CD4-positive, alpha-beta T cell treated with Interleukin-17A for 1 hour (primary cell): ENCODE data around the gene MYO9B.
"Not testable (repeated sequence)": the region's sequence is repeated elsewhere in the genome, so short reads cannot be mapped to it uniquely, and the experiment has no call there.

Source experiments
- DNase-seq: peaks from one replicate; pipeline ENCODE4 v3.0.0-alpha.2; 2020

MYO9B gene

DNA sequence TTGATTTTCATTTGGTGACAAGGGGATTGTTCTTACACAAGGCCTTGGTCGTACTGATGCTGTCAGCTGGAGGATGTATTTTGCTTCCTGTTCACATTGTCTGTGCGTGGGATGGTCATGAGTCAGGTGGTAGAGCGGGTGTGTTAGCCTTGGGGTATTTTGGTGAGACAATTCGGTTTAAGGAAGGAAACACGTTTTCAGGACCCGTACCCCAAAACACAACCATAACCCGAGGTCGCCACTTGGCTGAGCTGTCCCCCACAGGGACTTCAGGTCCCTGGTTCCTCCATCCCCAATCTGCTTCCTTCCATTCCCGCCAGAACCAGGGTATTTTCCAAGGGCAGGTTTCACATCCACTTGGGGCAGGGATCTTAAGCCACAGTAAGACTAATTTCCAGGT, 15.0 kb downstream of the MYO9B start:
- DNase-seq: peak; percentile 25

GRCh38 chr19:17091758-17092333, 16.3 kb downstream of the MYO9B start:
- DNase-seq: no peak

- no peak for DNase-seq
These were observed 17.1 kb downstream of the MYO9B start for GRCh38 chr19:17092696-17093095.

- not testable (repeated sequence) for DNase-seq
These were observed 19.1 kb downstream of the MYO9B start for GRCh38 chr19:17094694-17095093.

DNA sequence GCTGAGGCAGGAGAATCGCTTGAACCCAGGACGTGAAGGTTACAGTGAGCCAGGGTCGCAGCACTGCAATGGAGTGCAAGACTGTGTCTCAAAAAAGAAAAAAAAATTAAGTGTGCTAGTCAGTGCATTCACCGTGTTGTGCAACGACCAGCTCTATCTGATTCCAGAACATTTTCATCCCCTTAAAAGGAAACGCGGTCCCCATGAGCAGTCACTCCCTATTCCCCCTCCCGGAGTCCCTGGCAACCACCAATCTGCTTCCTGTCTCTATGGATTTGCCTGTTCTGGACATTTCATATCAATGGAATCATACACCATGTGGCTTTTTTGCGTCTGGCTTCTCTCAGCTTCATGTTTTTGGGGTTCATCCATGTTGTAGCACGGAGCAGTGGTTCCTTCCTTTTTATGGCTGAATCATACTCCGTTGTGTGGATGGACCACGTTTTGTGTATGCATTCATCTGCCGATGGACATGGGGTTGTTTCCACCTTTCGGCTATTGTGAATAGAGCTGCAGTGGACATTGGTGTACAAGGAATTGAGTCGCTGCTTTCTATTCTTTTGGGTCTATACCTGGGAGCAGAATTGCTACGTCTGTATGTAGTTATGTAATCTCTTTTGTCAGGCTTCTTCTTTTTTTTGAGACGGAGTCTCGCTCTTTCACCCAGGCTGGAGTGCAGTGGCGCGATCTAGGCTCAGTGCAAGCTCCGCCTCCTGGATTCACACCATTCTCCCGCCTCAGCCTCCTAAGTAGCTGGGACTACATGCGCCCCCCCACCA, 19.8 kb downstream of the MYO9B start:
- no peak for DNase-seq

GRCh38 chr19:17097593-17098126, 22.1 kb downstream of the MYO9B start:
- no peak for DNase-seq

DNA sequence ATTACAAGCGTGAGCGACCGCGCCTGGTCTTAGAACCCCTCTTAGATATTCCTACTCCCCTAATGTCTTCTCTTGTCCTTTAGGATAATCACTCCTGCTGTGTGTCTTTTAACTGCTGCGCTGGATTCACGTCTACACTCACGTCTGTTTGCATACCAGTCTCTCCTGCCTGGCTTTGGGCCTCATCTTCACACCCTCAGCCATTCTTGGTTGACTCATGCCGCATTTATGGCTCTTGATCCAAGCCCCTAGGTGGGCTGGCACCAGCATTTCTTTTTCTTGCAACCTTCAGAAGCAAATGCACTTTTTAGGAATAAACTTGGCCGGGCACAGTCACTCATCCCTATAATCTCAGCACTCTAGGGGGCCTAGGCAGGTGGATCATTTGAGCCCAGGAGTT, 22.7 kb downstream of the MYO9B start:
- no peak for DNase-seq

- no peak for DNase-seq
These were observed 26.4 kb downstream of the MYO9B start for GRCh38 chr19:17101686-17102628.

DNA sequence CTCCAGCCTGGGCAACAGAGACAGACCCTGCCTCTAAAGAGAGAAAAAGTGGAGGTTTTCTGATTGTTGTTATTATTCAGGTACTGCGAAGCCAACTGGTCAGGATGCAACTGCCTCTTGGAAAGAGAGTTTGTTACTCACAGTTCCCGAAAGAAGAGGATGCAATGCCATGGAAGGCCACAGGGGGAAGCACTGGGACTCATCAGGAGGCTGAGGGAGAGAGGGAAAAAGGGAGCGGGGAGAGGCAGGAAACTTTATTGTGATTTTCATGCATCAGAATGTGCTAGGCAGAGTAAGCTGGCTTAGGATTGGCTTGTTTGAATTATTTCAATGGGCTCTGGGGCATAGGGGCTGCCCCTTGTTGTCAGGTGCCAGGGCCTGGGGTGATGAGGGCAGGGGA, 27.6 kb downstream of the MYO9B start:
- peak; percentile 18 for DNase-seq

DNA sequence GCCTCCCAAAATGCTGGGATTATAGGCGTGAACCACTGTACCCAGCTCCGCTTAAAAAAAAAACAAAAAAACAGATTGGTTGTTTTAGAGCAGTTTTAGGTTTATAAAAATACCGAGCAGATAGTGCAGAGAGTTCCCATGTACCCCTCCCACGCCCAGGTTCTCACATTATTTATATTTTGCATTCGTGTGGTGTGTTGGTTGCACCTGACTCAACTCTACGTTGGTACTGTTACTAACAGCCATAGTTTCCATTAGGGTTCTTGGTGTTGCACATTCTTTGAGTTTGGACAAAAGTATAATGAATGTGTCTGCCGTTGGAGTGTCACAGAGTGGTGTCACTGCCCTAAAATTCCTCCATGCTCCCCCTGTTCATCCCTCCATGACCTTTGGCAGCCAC, 29.1 kb downstream of the MYO9B start:
- DNase-seq: no peak

- DNase-seq: no peak
These were observed 30.0 kb downstream of the MYO9B start for GRCh38 chr19:17105556-17105955.

DNA sequence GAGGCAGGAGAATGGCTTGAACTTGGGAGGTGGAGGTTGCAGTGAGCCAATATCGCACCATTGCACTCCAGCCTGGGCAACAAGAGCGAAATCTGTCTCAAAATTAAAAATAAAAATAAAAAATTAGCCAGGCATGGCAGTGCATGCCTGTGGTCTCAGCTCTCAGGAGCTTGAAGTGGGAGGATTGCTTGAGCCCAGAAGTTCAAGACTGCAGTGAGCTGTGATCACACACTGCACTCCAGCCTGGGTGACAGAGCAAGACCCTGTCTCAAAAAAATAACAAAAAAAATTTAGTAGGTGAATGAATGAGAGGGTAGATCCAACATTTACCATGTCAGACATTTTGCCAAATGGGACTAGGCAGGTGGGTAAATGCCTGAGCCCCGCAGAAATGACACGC, 31.4 kb downstream of the MYO9B start:
- DNase-seq: not testable (repeated sequence)

DNA sequence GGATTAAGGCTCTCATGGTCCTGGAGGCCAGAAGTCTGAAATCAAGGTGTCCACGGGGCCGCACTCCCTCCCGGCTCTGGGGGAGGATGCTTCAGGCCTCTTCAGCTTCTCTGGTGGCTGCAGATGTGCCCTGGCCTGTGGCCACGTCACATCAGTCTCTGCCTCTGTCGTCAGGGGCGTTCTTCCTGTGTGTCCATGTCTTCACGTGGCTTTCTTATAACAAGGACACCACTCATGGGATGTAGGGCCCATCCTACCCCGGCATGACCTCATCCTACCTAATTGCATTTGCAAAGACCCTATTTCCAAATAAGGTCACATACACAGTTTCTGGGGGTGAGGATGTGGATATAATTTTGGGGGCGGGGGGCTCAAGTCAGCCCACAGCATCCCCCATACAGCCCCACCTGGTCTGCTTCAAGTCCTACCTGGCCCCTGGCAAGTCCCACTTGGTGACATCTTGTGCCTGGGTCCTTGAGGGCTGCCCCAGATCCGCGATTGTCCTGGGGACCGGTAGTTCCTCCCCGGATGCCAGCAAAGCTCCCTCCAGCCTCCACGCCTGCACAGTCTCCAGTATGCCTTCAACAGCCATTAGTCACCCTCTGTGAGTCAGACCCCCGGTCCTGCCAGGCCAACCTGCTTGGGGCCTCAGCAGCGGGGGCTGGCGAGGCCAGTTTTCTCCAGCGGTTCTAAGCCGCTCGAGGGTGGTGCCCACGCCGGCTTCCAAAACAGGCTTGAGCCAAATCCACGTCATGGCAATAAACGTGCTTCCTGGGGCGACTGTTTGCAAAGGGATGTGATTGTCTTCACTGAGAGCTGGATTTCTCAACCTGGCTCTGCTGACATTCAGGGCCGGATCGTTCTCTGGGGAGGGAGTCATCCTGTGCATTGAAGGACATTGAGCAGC, 32.2 kb downstream of the MYO9B start:
- DNase-seq: peak; percentile 5

GRCh38 chr19:17108453-17108784, 32.8 kb downstream of the MYO9B start:
- no peak for DNase-seq

- DNase-seq: no peak
These were observed 33.7 kb downstream of the MYO9B start for GRCh38 chr19:17109300-17109699.

DNA sequence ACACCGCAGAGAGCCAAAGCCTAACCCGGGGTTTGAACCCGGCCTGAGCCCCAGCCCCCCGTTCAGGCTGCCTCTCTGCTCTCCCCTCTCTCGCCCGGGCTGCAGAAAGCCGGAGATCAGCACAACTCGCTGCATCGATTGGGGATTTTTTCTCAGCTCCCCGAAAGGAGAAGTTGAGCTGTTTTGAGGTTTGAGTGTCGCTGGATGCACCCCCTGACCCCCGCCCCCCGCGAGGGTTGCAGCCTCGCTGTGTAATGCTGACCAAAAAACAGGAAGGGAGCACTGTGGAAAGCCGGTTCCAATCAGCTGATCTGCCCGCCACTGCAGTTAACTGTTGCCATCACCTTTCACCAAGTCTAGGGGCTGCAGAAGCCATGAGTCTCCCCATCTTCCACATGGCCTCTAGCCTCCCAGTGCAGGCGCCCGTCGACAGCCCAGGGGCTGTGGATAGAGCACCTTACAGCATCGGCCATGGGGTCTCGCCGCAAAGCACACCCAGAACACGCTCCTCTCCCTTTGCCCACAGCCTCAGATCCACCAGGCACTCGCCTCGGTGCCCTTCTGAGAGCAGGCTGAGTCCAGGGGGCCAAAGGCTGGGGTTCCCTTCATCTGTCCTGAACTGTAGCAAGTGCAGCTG, 34.5 kb downstream of the MYO9B start:
- DNase-seq: peak; percentile 32

DNA sequence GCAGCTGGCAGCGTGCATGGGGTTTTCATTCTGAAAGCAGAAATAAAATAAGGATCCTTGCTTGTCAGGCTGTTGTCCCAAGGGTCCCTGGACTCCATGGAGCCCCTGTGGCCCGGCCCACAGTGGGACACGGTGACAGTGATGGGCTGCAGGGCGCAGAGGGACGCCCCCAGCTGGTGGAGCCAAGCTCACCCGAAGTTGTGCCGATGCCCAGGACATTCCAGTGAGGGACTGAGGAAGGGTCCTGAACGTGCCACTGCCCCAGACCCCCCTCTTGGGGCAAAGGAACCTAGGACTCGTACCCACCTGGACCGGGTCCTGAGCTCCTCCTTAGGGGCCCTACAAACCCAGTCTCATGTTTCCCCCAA, 35.0 kb downstream of the MYO9B start:
- DNase-seq: no peak

DNA sequence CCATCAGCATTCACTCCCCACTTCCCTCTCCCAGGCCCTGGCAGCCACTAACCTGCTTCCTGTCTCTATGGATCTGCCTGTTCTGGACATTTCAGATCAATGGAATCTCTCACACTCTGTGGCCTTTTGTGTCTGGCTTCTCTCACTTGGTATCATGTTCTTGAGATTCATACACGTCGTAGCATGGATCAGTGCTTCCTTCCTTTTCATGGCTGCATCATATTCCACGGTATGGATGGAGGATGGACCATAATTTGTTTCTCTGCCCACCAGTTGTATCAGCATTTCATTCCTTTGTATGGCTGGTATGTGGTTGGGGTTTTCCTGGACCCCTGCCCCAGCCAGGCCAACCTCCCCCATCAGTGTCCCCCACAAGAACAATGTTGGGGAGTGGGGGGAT, 36.2 kb downstream of the MYO9B start:
- no peak for DNase-seq

DNA sequence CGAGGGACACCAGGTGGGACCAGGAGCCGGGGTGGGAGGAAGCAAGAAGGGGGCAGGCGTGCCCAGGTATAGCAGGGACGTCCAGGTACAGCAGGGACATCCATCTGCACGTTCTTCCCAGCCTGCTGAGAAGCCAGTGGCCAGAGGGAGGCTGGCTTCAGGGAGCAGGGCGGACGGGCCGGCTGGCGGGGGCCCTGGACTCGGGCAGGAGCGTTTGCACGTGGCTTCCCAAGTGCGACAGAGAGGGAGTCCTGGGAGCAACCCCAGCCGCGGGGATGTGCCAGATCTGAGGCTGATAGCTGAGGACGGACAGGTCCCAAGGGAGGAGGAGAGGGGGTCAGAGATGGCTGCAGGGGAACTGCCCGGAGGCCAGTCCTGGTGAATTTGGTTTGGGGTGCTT, 36.7 kb downstream of the MYO9B start:
- DNase-seq: no peak

GRCh38 chr19:17112700-17113099, 37.1 kb downstream of the MYO9B start:
- no peak for DNase-seq

GRCh38 chr19:17113127-17113785, 37.7 kb downstream of the MYO9B start:
- DNase-seq: no peak
